ENCODE measurements around the gene HOXD8.

The HOXD8 gene

DNA sequence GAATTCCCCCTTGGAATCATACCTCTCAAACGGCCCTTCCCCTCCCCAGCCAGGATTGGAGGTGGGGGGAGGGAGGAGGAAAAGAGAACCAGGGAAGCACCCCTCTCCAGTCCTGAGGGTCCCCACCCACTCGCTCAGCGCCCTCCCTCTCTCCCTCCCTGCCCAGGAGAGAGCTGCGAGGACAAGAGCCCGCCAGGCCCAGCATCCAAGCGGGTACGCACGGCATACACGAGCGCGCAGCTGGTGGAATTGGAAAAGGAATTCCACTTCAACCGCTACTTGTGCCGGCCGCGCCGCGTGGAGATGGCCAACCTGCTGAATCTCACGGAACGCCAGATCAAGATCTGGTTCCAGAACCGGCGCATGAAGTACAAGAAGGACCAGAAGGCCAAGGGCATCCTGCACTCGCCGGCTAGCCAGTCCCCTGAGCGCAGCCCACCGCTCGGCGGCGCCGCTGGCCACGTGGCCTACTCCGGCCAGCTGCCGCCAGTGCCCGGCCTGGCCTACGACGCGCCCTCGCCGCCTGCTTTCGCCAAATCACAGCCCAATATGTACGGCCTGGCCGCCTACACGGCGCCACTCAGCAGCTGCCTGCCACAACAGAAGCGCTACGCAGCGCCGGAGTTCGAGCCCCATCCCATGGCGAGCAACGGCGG, 42.0 kb downstream of the HOXD8 start:
- CTCF ChIA-PET = no interaction called here
- POLR2A ChIA-PET = no interaction called here
- TF ChIP-seq NFRKB (IDR thresholded peaks at IDR 0.05) (no peak), FOXK2 (IDR thresholded peaks at IDR 0.05) (no peak), FOXA1 (IDR thresholded peaks at IDR 0.05) (no peak), FOXM1 (IDR thresholded peaks at IDR 0.05; ENCODE audit: borderline replicate concordance) (no peak), CTBP1 (IDR thresholded peaks at IDR 0.05; ENCODE audit: borderline replicate concordance) (no peak), LEF1 (IDR thresholded peaks at IDR 0.05; ENCODE audit: borderline replicate concordance) (no peak), BHLHE40 (IDR thresholded peaks at IDR 0.05; ENCODE audit: borderline replicate concordance) (no peak)
- DNase-seq (ENCODE audit: extremely low spot score) = no peak

DNA sequence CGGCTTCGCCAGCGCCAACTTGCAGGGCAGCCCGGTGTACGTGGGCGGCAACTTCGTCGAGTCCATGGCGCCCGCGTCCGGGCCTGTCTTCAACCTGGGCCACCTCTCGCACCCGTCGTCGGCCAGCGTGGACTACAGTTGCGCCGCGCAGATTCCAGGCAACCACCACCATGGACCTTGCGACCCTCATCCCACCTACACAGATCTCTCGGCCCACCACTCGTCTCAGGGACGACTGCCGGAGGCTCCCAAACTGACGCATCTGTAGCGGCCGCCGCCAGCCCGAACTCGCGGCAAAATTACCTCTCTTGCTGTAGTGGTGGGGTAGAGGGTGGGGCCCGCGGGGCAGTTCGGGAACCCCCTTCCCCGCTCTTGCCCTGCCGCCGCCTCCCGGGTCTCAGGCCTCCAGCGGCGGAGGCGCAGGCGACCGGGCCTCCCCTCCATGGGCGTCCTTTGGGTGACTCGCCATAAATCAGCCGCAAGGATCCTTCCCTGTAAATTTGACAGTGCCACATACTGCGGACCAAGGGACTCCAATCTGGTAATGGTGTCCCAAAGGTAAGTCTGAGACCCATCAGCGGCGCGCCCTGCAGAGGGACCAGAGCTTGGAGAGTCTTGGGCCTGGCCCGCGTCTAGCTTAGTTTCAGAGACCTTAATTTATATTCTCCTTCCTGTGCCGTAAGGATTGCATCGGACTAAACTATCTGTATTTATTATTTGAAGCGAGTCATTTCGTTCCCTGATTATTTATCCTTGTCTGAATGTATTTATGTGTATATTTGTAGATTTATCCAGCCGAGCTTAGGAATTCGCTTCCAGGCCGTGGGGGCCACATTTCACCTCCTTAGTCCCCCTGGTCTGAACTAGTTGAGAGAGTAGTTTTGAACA, 42.7 kb downstream of the HOXD8 start:
- POLR2A ChIA-PET = no interaction called here
- TF ChIP-seq TARDBP (IDR thresholded peaks at IDR 0.05) = no peak
- no peak for TF ChIP-seq SP1 (IDR thresholded peaks at IDR 0.05)
- no peak for TF ChIP-seq FOXK2 (IDR thresholded peaks at IDR 0.05)
- no peak for TF ChIP-seq LEF1 (IDR thresholded peaks at IDR 0.05; ENCODE audit: borderline replicate concordance)
- TF ChIP-seq NFRKB (IDR thresholded peaks at IDR 0.05) = no peak
- TF ChIP-seq L3MBTL2 (conservative IDR thresholded peaks at IDR 0.05) = no peak
- TF ChIP-seq BHLHE40 (IDR thresholded peaks at IDR 0.05; ENCODE audit: borderline replicate concordance) = no peak
- TF ChIP-seq ELF4 (IDR thresholded peaks at IDR 0.05) = no peak
- TF ChIP-seq FOXM1 (IDR thresholded peaks at IDR 0.05; ENCODE audit: borderline replicate concordance) = no peak
- no peak for TF ChIP-seq SUZ12 (IDR thresholded peaks at IDR 0.05)
- no peak for TF ChIP-seq ARNT (IDR thresholded peaks at IDR 0.05)
- no peak for TF ChIP-seq CTBP1 (IDR thresholded peaks at IDR 0.05; ENCODE audit: borderline replicate concordance)
- TF ChIP-seq, protein P1, sequence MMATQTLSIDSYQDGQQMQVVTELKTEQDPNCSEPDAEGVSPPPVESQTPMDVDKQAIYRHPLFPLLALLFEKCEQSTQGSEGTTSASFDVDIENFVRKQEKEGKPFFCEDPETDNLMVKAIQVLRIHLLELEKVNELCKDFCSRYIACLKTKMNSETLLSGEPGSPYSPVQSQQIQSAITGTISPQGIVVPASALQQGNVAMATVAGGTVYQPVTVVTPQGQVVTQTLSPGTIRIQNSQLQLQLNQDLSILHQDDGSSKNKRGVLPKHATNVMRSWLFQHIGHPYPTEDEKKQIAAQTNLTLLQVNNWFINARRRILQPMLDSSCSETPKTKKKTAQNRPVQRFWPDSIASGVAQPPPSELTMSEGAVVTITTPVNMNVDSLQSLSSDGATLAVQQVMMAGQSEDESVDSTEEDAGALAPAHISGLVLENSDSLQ (IDR thresholded peaks at IDR 0.05) = no peak
- TF ChIP-seq HDGF (IDR thresholded peaks at IDR 0.05; ENCODE audit: borderline replicate concordance) = no peak
- no peak for DNase-seq (ENCODE audit: extremely low spot score)
- CTCF ChIA-PET = interaction anchor here (0.6 to 1.6 kb wide), 2 partner anchors 11 to 145 kb away, joined by 3 to 4 read pairs; no protein-coding TSS in a partner anchor

DNA sequence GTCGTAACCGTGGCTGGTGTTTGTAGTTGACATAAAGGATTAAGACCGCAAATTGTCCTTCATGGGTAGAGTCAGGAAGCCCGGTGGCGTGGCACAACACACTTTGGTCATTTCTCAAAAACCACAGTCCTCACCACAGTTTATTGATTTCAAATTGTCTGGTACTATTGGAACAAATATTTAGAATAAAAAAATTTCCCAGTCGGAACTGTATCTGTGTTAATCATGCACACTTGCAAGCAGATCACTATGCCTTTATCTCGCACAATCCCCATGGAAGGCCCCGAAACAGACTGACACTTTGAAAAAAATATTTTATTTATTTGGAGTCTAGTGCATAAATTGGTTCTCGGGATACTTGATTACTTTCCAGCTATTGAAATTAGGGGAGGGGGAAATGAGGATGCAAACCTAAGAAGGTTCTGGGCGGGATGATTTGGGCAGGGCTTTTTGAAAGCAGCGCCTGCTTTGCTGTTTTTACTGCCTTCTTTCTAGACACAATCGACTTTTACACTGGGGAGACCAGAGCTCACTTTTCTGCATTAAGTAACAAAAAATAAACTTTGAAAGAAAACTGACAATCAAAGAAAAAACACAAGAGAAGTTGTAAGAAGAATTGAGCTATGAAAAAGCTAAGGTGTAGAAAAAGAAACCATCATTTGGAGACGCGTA, 43.5 kb downstream of the HOXD8 start:
- CTCF ChIA-PET = interaction anchor here (0.6 to 1.6 kb wide), 2 partner anchors 11 to 145 kb away, joined by 3 to 4 read pairs; no protein-coding TSS in a partner anchor
- POLR2A ChIA-PET = interaction anchor here (1.4 kb wide), 1 partner anchor 14 kb away, joined by 6 read pairs; no protein-coding TSS in a partner anchor
- DNase-seq (ENCODE audit: extremely low spot score) = no peak
- no peak for TF ChIP-seq FOXA1 (IDR thresholded peaks at IDR 0.05)
- TF ChIP-seq SP1 (IDR thresholded peaks at IDR 0.05) = no peak
- TF ChIP-seq NFRKB (IDR thresholded peaks at IDR 0.05) = no peak
- no peak for TF ChIP-seq ARNT (IDR thresholded peaks at IDR 0.05)
- TF ChIP-seq L3MBTL2 (conservative IDR thresholded peaks at IDR 0.05) = no peak
- TF ChIP-seq FOXK2 (IDR thresholded peaks at IDR 0.05) = no peak
- no peak for TF ChIP-seq TARDBP (IDR thresholded peaks at IDR 0.05)
- TF ChIP-seq, protein P1 (IDR thresholded peaks at IDR 0.05) = no peak
- TF ChIP-seq ELF4 (IDR thresholded peaks at IDR 0.05) = no peak
- TF ChIP-seq SUZ12 (IDR thresholded peaks at IDR 0.05) = no peak
- no peak for TF ChIP-seq LEF1 (IDR thresholded peaks at IDR 0.05; ENCODE audit: borderline replicate concordance)
- TF ChIP-seq BHLHE40 (IDR thresholded peaks at IDR 0.05; ENCODE audit: borderline replicate concordance) = no peak
- no peak for TF ChIP-seq FOXM1 (IDR thresholded peaks at IDR 0.05; ENCODE audit: borderline replicate concordance)
- TF ChIP-seq HDGF (IDR thresholded peaks at IDR 0.05; ENCODE audit: borderline replicate concordance) = no peak

DNA sequence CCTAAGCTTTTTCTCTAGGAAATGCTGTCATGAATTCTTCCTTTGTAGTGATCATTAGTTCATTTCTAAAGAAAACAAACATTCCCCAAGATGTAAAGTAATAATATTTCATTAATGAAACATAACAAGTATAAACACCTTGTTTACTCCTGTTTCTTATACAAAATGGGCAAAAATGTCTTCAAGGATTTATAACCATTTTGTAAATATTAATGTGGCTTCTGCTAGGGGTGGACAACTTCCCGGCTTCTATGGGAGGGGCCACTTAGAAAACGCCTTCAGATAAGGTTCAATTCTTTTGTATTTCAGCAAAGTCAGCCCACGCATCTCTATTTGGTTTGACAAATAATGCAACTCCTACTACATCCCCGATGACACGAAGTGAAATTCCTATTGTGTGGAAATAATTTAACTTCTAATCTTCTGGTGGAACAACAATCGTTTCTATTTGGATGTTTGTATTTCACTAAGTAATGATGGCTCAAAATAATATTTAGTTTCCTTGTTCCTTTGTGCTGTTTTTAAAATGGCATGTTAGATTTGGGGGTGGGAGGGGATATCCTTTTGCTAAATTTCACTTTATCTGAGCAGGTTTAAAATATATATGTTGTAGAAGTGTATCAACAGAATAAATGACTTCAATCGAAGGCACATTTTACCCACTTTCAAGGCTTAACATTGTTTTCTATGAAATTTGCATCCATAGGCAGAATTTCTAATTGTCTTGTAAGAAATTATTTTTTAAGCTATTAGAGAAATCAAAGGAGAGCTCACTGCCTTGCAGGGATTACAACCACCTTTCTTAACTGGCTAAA, 44.3 kb downstream of the HOXD8 start:
- no peak for TF ChIP-seq FOXK2 (IDR thresholded peaks at IDR 0.05)
- TF ChIP-seq LEF1 (IDR thresholded peaks at IDR 0.05; ENCODE audit: borderline replicate concordance) = no peak
- TF ChIP-seq FOXM1 (IDR thresholded peaks at IDR 0.05; ENCODE audit: borderline replicate concordance) = no peak
- TF ChIP-seq BHLHE40 (IDR thresholded peaks at IDR 0.05; ENCODE audit: borderline replicate concordance) = no peak
- no peak for TF ChIP-seq FOXA1 (IDR thresholded peaks at IDR 0.05)
- no peak for TF ChIP-seq ZNF384 (IDR thresholded peaks at IDR 0.05)
- TF ChIP-seq L3MBTL2 (conservative IDR thresholded peaks at IDR 0.05) = no peak
- TF ChIP-seq SP1 (IDR thresholded peaks at IDR 0.05) = no peak
- no peak for TF ChIP-seq TARDBP (IDR thresholded peaks at IDR 0.05)
- no peak for TF ChIP-seq ARNT (IDR thresholded peaks at IDR 0.05)
- no peak for TF ChIP-seq CTBP1 (IDR thresholded peaks at IDR 0.05; ENCODE audit: borderline replicate concordance)
- TF ChIP-seq, protein P1 (IDR thresholded peaks at IDR 0.05) = no peak
- TF ChIP-seq SUZ12 (IDR thresholded peaks at IDR 0.05) = no peak
- TF ChIP-seq NFRKB (IDR thresholded peaks at IDR 0.05) = no peak
- ChIA-PET POLR2A (interaction anchor here (0.7 to 1.8 kb wide), 6 partner anchors 8 to 30 kb away, joined by 3 to 11 read pairs (median 5); no protein-coding TSS in a partner anchor), CTCF (interaction anchor here (1.6 to 2.3 kb wide), 3 partner anchors 12 to 33 kb away, joined by 3 to 9 read pairs (median 3); no protein-coding TSS in a partner anchor)
- no peak for DNase-seq (ENCODE audit: extremely low spot score)
